Thoracic aorta (tissue), 2 donors: ENCODE measurements around the gene VIPR2. TPM values are rescaled to one million over a fixed set of nuclear protein-coding genes. Genes with fewer than 3 reads are reported as not detected.

Experiments used
- ATAC-seq: fragments of 150-250 bp; one replicate; pipeline ENCODE4 v1.8.0; 2017; ENCODE audit warnings: low read depth; ENCODE audit not compliant: insufficient number of reproducible peaks, low FRiP score
- DNase-seq: peaks from one replicate; pipeline ENCODE4 v3.0.0-alpha.2; 2020; ENCODE audit warnings: low spot score
- H3K27ac ChIP-seq, 2 donors: fragments of 200-600 bp; sonication (generic); 1 replicate in 1 of 2; 2 replicates in 1 of 2; pipeline ENCODE4 v1.5.1; 2016; ENCODE audit warnings: mild to moderate bottlenecking in 2 of 2, moderate library complexity in 2 of 2
- H3K27me3 ChIP-seq: fragments of 200-600 bp; sonication (generic); replicated peaks from 2 replicates; pipeline ENCODE4 v1.6.0; 2016; ENCODE audit warnings: mild to moderate bottlenecking; ENCODE audit not compliant: insufficient read depth
- H3K36me3 ChIP-seq: fragments of 200-600 bp; sonication (generic); one replicate; pipeline ENCODE4 v1.5.1; 2016
- H3K4me1 ChIP-seq, 2 donors: fragments of 200-600 bp; sonication (generic); 1 replicate in 1 of 2; 2 replicates in 1 of 2; pipeline versions ENCODE4 v1.5.1 to v1.6.0; 2016; ENCODE audit warnings: low read depth in 2 of 2, mild to moderate bottlenecking in 1 of 2; ENCODE audit not compliant: control insufficient read depth in 1 of 2
- H3K4me3 ChIP-seq: fragments of 200-600 bp; sonication (generic); 2 replicates; pipeline ENCODE4 v1.5.1; 2016; ENCODE audit warnings: mild to moderate bottlenecking
- H3K9me3 ChIP-seq: fragments of 200-600 bp; sonication (generic); 2 replicates; pipeline ENCODE4 v1.5.1; 2016
- CTCF ChIP-seq: fragments of 200-600 bp; sonication (generic); IDR thresholded peaks from one replicate; pipeline ENCODE4 v1.5.1; 2019; ENCODE audit warnings: antibody characterized with exemption
- total RNA-seq, 2 donors: library from RNA; depleted of rRNA; stranded (reverse); fragments of >200 nt; gene quantifications; one replicate each; pipeline versions ENCODE4 v1.1.0 to v1.2.3, GENCODE V29; 2016

VIPR2 gene
- total RNA-seq, 2 donors from 2014 or later: 18.3 to 29.5 TPM

GRCh38 chr7:159042103-159042502, 102.6 kb downstream of the VIPR2 start:
- ATAC-seq (no peak), DNase-seq (no peak)
- Histone ChIP-seq H3K36me3 (peaks cover 6% of the 10 kb centered on the region), H3K4me1 (peaks cover 5 to 13% of the 10 kb centered on the region in 2 donors), H3K27me3 (no peaks in the 10 kb centered on the region), H3K9me3 (no peaks in the 10 kb centered on the region), H3K4me3 (no peak overlapping the region), H3K27ac (peak overlapping the region in 1 of 2 donors; percentile 51)
- no peak for TF ChIP-seq CTCF

DNA sequence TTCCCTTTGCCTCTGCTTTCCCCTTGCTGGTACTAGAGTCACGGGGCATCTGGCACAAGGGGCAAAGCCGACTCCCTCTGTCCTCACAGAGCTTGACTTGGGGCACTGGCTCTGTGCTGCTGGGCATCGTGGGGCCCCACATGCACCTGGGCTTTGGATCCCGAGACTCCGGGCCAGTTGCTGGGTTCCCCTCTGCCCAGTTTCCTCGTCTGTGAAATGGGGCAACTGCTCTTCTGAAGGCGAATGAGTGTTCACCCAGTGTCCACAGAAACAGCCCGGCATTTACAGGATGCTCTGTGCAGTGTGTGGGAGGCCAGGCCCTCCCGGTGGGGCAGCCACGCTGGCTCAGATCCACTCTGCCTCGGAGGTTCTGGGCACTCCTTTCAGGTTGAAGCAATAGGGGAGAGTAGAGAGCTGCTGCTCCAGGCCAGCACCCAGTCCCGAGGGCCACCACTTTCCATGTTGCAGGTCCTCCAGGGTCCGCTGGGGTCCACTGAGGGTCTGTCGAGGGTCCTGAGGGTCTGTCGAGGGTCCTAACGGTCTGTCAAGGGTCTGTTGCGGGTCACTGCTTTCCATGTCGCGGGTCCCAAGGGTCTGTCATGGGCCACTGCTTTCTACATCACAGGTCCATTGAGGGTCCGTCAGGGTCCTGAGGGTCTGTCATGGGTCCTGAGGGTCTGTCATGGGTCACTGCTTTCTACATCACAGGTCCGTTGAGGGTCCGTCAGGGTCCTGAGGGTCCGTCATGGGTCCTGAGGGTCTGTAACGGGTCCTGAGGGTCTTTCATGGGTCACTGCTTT, 103.6 kb downstream of the VIPR2 start:
- Histone ChIP-seq H3K27me3 (no peaks in the 10 kb centered on the region), H3K4me1 (peaks cover 5 to 13% of the 10 kb centered on the region in 2 donors)
- no peak for ATAC-seq

DNA sequence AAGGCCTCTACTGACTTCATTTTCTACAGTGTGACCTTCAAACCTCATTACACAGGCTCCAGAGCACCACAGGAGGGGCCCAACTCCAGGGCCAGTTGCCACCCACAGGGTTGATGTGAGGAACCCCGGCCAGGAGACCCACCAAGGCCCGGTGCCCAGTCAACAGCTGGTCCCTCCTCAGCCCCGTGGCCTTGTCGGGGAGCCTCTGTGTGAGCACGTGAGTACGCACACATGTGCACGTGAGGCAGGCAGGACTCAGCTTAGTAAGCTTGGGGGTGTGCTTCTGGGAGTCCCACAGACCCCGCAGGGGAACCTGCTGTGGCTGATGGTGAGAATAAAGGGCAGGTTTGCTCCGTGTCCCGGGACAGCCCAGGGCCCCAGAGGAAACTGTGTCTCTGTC, 104.5 kb downstream of the VIPR2 start:
- TF ChIP-seq CTCF: no peak
- no peak overlapping the region for H3K4me3 ChIP-seq
- no peaks in the 10 kb centered on the region for H3K27me3 ChIP-seq
- DNase-seq (no peak), ATAC-seq (no peak)
- peaks cover 8% of the 10 kb centered on the region for H3K36me3 ChIP-seq
- no peak overlapping the region for H3K27ac ChIP-seq
- peaks cover 5 to 13% of the 10 kb centered on the region in 2 donors for H3K4me1 ChIP-seq
- no peaks in the 10 kb centered on the region for H3K9me3 ChIP-seq

More for the DNA sequence above, 103.6 kb downstream of the VIPR2 start:
- H3K9me3 ChIP-seq: no peaks in the 10 kb centered on the region
- no peak for DNase-seq
- TF ChIP-seq CTCF: no peak
- H3K4me3 ChIP-seq: no peak overlapping the region
- H3K36me3 ChIP-seq: peaks cover 8% of the 10 kb centered on the region
- peak overlapping the region in 1 of 2 donors; percentile 29 for H3K27ac ChIP-seq

DNA sequence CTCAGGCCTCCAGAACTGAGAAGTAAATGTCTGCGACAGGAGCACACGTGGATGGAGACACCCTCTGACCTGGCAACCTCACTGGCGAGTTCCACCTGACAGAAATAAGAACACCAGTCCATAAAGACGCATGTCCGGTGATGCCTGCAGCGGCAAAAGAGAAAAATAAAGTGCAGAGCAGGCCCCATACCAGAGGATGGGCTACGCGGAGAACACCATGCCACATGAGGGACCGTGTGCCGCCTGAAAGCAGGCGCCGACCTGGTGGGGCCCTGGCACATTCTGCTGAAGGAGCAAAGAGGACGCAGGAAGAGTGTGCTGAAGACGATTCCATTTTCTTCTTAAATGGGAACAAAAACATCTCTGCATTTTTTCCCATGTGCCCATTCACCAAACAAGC, 105.0 kb downstream of the VIPR2 start:
- DNase-seq: no peak
- peaks cover 5 to 13% of the 10 kb centered on the region in 2 donors for H3K4me1 ChIP-seq
- no peak overlapping the region for H3K27ac ChIP-seq
- no peak for ATAC-seq
- H3K4me3 ChIP-seq: no peak overlapping the region
- no peak for TF ChIP-seq CTCF
- H3K36me3 ChIP-seq: peaks cover 8% of the 10 kb centered on the region
- H3K27me3 ChIP-seq: no peaks in the 10 kb centered on the region
- H3K9me3 ChIP-seq: no peaks in the 10 kb centered on the region

- DNase-seq (no peak), ATAC-seq (no peak)
- Histone ChIP-seq H3K36me3 (peaks cover 11% of the 10 kb centered on the region), H3K4me3 (no peak overlapping the region), H3K4me1 (peaks cover 5 to 13% of the 10 kb centered on the region in 2 donors), H3K27me3 (no peaks in the 10 kb centered on the region), H3K27ac (no peak overlapping the region), H3K9me3 (no peaks in the 10 kb centered on the region)
- no peak for TF ChIP-seq CTCF
These were observed 106.6 kb downstream of the VIPR2 start for GRCh38 chr7:159038066-159038465.
